ENCODE data around the gene RAB29. TPM values are rescaled to one million over a fixed set of nuclear protein-coding genes. Genes with fewer than 3 reads are reported as not detected.

RAB29 gene
- total and polyA plus RNA-seq, 2 donors (not counting 1 experiment from before 2014, with no cell fraction given) = 51.7 to 61.4 TPM

- H3K9ac ChIP-seq (ENCODE audit: low read length) = no peak overlapping the region
- no peaks in the 10 kb centered on the region for H3K27me3 Mint-ChIP-seq
These were observed 26.8 kb upstream of the RAB29 start for GRCh38 chr1:205802060-205802459.

More at GRCh38 chr1:205802060-205802459, 26.8 kb upstream of the RAB29 start:
- ATAC-seq (ENCODE audit: low read depth) = no peak
- Histone ChIP-seq H2AFZ (ENCODE audit: insufficient read depth, low read depth, low read length, poor library complexity, severe bottlenecking) (no peak overlapping the region), H3K27ac (ENCODE audit: low read length in 2 of 2) (no peak overlapping the region), H3K4me3 (ENCODE audit: control extremely low read depth in 1 of 5, extremely low read depth in 1 of 5, insufficient read depth in 1 of 5, low read depth in 2 of 5, low read length in 4 of 5) (no peak overlapping the region), H3K79me2 (ENCODE audit: control insufficient read depth, insufficient read depth, low read length) (peaks cover 16% of the 10 kb centered on the region), H3K4me2 (replicated peaks; ENCODE audit: low read depth, low read length, poor library complexity, severe bottlenecking) (no peak overlapping the region), H3K27me3 (replicated peaks in 1 of 4; ENCODE audit: control extremely low read depth in 1 of 4, control insufficient read depth in 3 of 4, insufficient read depth in 4 of 4, low read length in 3 of 4) (no peaks in the 10 kb centered on the region), H3K4me1 (ENCODE audit: control insufficient read depth in 2 of 2, insufficient read depth in 2 of 2, low read length in 2 of 2) (peaks cover 16 to 17% of the 10 kb centered on the region in 2 donors), H3K36me3 (replicated peaks in 1 of 2; ENCODE audit: control extremely low read depth in 1 of 2, control insufficient read depth in 1 of 2, extremely low read depth in 1 of 2, insufficient read depth in 2 of 2, low read length in 1 of 2) (peaks cover 0 to 28% of the 10 kb centered on the region in 2 experiments), H3K9me3 (ENCODE audit: control extremely low read depth in 1 of 3, control insufficient read depth in 2 of 3, insufficient read depth in 1 of 3, low read length in 2 of 3) (no peaks in the 10 kb centered on the region), H4K20me1 (ENCODE audit: control insufficient read depth, insufficient read depth, low read length, poor library complexity, severe bottlenecking) (peaks cover 8% of the 10 kb centered on the region)
- H3K4me3 Mint-ChIP-seq = no peak overlapping the region
- no peak for DNase-seq
- TF ChIP-seq CTCF (IDR thresholded peaks at IDR 0.05) (no peak), EZH2 (IDR thresholded peaks at IDR 0.05; ENCODE audit: borderline replicate concordance, insufficient read depth, low read depth, low read length, poor library complexity, severe bottlenecking) (no peak)
- no peak overlapping the region for H3K27ac Mint-ChIP-seq
- POLR2A ChIA-PET = no interaction called here
- intact Hi-C loops (cut with micrococcal nuclease) = no loop called here
- H3K9me3 Mint-ChIP-seq (ENCODE audit: insufficient read depth) = no peaks in the 10 kb centered on the region
- H3K4me1 Mint-ChIP-seq = peaks cover 29% of the 10 kb centered on the region
- 100% methylated on average over 4 of the region's 8 CpGs for WGBS (ENCODE audit: insufficient coverage)
- CTCF ChIA-PET = interaction anchor here (1.9 kb wide), 1 partner anchor 10 kb away, joined by 5 read pairs; no protein-coding TSS in a partner anchor

Measured in B cell (primary cell).